T-helper 1 cell (primary cell): ENCODE measurements around the gene TIMP3.
"Not testable (repeated sequence)": the region's sequence is repeated elsewhere in the genome, so short reads cannot be mapped to it uniquely, and the experiment has no call there.

Experiments
- DNase-seq, 5 donors: peaks; one replicate each; pipeline ENCODE4 v3.0.0-alpha.2; 2012 to 2020
- total RNA-seq, 4 donors: gene quantifications; one replicate each; lab custom pipeline; 2026; lab: John Stamatoyannopoulos, UW

The TIMP3 gene
- 0 reads per million in 4 donors for total RNA-seq

DNA sequence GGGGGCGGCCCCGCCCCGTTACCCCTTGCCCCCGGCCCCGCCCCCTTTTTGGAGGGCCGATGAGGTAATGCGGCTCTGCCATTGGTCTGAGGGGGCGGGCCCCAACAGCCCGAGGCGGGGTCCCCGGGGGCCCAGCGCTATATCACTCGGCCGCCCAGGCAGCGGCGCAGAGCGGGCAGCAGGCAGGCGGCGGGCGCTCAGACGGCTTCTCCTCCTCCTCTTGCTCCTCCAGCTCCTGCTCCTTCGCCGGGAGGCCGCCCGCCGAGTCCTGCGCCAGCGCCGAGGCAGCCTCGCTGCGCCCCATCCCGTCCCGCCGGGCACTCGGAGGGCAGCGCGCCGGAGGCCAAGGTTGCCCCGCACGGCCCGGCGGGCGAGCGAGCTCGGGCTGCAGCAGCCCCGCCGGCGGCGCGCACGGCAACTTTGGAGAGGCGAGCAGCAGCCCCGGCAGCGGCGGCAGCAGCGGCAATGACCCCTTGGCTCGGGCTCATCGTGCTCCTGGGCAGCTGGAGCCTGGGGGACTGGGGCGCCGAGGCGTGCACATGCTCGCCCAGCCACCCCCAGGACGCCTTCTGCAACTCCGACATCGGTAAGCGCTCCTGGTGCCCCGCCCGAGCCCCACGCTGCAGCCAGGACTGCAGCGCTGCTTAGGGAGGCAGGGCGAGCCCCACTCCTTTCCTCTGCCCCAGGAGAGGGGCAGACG is at the start of gene TIMP3:
TIMP3 (plus strand) TSS at position 169 of the 700 bp plus-strand sequence; CDS start at position 466, 297 bp downstream.
- DNase-seq = no peak

DNA sequence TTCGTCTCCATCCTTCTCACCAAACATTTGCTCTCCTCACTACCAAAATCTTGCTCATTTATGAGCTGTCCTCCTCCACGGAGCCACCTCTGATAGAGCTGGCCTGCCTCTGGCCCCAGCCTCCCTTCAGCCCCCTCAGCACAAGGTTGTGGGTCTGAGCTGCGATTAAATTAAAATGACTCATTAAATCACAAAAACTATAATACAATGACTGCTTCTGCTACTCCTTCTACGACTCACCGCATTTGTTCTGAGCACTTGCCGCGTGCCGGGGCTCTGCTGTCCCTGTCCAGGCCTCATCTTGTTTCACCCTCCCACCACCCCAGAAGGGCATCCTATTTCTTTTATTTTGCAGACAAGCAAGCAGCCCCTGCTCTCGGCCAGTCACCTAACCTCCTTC is 49.2 kb upstream of the TIMP3 start:
- no peak for DNase-seq

DNA sequence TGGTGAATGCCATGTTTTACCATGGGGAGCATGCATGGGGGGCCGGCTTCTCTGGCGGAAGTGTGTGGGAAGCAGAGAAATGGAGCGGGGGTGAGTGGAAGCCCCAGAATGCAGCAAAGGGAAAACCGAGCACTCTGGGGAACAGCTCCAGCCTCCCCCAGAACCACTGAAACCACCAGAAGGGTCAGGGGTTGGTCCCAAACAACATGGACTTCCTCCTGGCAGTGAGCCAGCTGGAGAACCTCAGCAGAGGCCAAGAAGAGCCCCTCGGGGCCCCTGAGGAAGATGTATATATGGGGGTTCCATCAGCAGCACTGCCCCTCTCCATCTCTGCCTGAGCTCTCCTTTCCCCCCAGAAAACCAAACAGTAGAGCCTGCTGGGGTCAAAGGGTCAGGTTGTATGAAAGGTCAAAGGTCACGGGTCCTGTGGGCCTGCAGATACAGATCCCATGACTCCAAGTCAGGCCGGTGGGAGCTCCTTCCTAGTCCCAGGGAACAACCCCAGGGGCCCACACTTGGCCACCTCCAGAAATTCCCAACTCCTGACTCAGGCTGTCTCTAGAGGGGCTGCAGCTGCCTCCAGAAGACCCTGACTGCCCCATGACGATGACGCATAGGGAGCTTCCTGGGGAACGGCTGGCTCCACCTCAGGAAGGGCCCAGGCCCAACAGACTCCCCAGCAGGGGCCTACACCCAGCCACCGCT is 48.5 kb upstream of the TIMP3 start:
- no peak for DNase-seq

DNA sequence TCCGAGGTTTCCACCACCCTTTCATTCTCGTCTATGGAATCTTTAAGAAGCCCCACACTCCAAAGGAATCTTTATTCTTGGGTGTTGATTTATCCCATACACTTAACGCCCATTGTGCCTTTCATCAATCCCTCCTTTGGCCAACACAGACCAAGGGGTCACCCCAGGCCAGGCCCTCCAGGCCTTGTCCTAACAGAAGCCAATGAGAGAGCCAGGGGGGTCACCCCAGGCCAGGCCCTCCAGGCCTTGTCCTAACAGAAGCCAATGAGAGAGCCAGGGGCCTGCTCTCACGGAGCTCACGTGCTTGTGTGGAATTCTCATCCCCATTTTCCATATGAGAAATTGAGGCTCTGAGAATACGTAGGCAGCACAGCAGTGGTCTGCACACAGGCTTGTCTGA is 47.9 kb upstream of the TIMP3 start:
- no peak for DNase-seq

DNA sequence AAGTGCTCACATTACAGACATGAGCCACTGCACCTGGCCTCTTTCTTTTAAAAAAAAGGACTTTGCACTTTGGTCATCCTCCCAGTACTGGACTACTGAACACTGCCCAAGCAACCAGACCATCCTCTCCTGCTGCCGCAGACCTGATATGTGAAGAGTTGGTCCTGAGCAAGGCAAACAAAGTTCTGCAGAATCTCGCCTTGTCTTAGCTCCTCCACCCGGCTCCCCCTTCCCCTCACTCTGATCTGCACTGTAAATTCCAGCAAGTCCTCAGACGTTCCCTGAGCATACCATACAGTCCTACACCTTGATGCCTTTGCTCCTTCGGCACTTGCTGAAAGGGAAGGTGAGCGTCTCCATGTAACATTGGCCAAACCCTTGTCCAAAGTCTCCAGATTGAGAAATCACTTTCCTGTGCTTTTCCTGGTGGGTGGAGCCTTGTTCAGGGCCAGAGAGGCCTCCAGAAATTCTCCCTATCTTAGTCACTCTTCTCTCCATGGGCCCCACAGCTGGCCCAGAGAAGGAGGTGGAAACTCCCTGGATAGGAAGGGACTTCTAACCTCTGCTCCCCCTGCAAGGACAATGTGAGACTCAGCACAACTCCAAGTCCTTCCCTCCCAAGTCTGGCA is 47.0 kb upstream of the TIMP3 start:
- DNase-seq = no peak

DNA sequence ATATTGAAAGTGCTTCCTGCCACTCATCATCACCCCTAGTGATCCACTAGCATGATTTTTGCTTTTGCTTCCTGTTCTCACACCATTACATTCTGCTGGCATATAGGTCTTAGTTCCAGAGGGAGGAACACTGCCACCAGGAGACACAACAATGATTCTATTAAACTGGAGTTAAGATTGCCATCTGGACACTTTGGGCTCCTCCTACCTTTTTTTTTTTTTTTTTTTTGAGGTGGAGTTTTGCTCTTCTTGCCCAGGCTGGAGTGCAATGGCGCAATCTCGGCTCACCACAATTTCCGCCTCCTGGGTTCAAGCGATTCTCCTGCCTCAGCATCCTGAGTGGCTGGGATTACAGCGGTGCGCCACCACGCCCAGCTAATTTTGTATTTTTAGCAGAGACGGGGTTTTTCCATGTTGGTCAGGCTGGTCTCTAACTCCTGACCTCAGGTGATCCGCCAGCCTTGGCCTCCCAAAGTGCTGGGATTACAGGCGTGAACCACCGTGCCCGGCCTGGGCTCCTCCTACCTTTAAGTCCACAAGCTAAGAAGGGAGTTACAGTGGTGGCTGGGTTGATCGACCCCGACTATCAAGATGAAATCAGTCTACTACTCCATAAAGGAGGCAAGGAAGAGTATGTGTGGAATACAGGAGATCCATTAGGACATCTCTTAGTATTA is 44.3 kb upstream of the TIMP3 start:
- DNase-seq = not testable (repeated sequence)

DNA sequence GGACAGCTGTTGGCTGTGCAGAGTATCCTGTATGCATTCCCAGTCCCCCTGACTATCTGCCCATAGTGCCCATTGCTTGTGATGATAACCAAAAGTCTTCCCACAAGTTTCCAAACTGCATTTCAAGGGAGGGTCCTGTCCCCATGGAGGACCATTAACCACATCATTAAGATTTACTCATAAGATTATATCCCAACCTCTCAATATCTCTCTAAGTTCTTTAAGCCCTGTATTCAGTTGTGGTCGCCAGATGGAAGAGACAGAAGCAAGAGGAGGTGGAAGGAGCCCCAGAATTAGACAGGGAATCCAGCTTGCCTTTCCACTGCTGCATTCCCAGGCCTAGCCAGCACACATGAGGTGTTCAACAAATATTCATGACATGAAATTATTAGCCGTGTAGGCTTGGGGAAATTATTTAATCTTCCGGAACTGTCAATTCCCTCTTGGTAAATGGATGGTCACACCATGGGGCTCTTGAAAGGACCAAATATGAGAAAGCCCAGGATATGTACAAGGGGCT is 42.6 kb upstream of the TIMP3 start:
- DNase-seq = no peak

DNA sequence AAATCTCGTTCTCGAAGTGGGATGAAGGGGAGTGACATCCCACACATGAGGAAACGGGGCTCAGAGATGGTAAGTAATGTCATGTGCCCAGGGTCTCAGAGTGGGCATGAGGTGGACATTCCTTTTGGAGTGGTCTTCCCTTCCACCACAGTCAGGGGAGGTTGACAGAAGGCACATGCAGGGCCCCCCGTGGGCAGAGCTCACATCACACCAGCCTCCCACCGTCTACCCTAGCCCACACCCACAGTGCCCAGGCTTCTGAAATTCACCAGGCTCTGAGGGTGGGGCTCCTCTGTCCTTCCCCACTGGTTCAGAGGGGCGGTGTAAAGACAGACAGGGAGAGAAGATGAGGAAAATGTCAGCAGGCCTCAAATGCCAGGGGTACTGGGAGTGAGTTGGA is 41.1 kb upstream of the TIMP3 start:
- DNase-seq = no peak

DNA sequence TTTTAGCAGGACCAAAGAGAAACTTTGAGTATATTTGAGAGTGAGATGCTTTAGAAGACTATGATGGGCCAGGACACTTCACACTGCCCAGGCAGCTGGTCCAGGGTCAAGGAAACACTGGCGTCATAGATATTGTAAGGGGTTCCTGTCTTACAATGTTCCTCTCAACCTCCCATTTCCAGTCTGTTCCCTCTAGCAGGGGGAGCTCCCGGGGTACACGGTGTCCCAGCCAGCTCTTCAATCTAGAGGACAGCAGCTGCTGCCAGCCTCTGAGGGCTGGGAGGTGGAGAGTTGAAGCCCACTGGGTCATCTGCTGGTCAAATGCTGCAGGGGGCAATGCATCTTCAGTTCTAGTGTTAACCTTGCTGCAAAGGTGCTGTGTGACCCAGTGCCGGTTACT is 40.7 kb upstream of the TIMP3 start:
- DNase-seq = no peak

DNA sequence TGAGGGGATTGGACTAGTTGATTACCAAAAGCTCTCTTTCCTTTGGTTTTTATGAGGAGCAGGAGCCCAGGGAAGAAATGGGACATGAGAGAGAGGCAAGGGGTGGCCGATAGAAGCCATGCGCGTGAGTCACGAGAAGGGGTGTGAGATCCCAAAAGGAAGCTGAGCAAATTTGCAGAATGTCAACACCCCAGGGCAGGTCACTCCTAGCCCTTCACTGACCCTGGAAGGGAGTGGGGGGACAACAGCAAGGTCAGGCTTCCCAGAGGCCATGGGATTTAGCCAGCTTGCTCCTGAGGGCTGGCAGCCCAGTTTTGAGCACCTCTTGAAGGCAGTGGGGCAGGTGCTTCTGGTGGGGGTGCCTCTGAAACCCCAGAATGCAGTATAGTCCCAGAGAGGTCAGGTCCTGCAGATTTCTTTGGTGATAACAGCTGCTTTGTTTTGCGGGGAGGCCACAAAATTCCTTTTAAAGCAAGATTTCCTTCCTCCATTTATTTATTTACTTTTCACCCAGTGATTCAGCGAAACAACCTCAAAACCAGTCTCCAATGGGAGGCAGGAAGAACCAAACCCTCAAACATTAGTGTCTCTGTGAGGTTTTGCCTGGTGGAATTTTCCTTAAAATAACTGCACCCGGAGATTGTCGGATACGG is 40.1 kb upstream of the TIMP3 start:
- DNase-seq = no peak

DNA sequence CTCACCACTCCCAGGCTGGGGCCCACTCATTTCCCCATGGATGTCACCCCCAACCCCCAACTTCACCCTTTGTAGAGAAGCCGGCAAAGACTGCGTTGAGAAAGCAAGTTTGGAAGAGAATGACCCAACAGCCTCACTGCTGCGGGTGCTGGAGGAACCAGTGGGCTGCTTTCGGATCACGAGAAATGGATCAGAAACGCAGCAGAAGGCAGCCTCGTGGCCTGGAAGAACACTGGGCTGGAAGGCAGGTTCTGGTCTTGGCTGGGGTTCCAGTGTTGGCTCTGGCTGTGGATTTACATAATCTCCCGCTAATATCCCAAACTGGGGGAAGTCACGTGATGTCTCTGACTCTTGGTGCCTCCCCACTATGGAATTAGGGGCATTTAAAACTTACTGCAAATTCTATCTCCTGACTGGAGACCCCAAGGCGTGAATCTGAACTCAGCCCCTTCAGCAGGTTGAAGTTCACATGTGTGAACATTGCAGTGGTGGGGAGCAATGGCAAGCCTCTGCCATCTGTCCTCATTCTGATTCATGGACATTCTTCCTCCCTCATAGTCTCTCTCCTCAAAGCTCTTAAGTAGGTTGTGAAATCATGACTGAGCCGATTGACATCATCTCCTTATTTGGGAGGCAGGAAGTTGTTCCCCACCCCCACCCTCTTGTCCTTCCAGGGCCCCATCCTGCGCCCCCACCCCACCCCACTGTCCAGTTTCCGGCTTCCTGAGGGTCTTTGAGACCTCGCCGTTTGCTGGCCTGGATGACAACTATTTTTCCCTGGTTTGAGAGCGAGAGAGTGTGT is 37.0 kb upstream of the TIMP3 start:
- no peak for DNase-seq

DNA sequence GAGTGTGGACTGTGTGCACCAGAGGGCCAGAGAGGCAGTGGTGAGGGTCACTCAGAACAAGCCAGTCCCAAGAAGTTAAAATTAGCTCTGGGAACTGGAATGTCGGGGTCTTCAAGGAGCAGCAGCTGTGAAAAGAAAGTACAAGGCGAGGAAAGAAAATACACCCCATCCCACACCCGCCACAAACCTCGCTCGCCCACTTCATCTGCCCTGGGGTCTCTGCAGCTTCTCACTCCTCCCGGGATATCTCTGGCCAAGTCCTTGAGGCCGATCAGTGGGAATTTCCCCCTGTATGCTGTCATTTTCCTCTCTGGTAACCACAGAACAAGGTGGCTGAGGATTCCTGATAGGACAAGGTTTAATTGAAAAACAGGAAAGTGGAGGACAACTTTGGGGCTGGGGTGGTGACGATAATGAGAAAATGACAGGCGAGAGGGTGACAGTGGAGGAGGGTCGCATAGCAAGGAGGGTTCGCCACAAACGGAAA is 36.3 kb upstream of the TIMP3 start:
- no peak for DNase-seq

DNA sequence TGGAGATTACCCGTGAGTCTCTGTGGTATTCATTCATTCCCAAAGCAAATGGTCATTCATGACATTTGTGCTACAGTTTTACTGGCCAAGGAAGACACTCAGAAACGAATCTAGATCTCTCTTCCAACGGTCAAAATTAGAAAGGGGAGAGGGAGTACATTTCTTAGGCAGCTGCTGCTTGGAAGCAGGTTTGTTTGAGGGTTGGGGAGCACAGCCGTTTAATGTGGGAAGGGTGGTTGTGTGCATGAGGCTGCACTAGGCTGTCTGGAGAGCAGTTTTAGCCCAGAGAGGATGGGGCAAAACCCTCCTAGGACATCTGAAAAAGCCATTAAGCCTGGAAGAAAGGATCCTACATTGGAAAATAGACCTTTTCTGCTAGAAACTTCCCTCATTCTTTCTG is 29.7 kb upstream of the TIMP3 start:
- no peak for DNase-seq

DNA sequence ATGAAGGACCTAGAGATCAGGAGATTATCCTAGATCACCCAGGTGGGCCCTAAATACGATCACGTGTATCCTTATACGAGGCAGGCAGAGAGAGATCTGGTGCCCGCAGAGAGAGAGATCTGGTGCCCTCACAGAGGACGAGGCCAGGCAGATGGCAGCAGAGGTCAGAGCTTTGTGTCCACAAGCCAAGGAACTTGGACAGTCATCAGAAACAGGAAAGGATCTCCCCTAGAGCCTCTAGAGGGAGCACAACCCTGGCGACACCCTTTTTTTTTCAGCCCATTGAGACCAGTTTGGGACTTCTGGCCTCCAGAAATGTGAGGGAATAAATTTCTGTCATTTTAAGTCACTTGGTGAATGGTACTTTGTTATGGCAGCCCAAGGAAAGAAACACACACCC is 25.5 kb upstream of the TIMP3 start:
- no peak for DNase-seq

DNA sequence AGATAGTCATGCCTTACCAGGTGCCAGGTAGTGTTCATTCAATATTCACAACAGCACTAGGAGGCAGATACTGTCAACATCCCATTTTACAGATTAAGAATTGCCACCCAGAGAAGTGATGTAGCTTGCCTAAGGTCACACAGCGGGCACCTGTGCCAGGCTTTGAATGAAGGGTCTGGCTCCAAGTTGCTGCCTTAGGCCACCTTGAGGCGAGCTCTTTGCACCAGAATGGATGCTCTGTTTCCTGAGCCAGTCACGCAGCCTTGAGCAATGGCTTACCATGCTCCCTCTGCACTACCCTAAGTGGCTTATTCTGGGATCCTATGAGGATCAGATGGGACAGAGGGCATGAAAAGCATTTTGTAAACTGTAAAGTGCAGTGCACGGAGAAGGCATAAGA is 25.1 kb upstream of the TIMP3 start:
- no peak for DNase-seq

DNA sequence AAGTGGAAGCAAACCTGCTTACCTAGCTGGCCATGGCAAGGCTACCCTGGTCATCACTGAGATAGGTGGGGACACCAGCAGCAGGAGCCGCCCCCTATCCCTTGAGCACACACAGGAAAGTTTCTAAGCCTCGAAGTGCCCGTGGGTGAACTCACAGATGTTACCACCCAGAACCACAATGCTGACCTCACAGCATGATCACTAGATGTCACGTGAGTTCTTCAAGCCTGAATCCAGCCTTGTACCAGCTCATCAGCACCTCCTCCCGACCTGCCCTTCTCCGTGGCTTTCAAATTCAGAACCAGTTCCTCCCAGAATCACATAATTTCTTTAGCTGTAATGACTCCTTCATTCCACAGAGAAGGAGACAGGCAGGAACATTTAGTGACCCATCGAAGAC is 24.7 kb upstream of the TIMP3 start:
- no peak for DNase-seq

DNA sequence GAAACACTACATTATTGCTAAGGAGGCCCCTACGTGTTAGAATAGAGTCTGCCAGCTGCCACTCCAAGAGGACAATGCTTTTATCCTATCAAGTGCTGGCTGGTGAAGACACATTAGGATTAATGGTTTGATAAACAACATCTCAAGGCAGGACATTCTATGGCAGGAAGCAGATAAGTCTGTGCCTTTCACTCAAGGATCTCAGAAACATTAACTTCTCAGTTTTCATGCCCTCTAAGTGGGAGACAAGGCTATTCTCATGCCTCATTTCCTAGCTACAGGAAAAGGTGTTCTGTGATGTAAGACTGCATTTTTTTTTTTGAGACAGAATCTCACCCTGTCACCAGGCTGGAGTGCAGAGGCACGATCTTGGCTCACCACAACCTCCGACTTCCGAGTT is 23.5 kb upstream of the TIMP3 start:
- no peak for DNase-seq

DNA sequence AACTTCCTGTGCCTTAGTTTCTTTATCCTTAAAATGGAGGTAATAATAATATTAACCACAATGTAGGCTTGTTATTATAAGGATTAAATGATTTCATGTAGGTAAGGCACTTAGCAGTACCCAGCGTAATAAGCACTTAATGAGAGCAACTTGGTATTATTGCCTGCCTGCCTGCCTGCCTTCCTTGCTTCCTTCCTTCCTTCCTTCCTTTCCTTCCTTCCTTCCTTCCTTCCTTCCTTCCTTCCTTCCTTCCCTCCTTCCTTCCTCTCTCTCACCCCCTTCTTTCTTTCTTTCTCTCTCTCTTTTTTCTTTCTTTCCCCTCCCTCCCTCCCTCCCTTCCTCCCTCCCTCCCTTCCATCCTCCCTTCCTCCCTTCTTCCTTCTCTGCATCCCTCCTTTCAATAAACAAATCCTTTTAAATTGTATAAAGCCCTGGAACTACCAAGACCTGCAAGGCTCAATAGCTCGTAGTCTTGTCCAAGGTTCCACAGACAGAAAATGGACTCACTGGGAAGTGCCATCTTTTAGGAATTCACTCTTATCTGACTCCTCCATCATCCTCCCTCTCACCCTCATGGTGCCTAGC is 20.7 kb upstream of the TIMP3 start:
- no peak for DNase-seq

DNA sequence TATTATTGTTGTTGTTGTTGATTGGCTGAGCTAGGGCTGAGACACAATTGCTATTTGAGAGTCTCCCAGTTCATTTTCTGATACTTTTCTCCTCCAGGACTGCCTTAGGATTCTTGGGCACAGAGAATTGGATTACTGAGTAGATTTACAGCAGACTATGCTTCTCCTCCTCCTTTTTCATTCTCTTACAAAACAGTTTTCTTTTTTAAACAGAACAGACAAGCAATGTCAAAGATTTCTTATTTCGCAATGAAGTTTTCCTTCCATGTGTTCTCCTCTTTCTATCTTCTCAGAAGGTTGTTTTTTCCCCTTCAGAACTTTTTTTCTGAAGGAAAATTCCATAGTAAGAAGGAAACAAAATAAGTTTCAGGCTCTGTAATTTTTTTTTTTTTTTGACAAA is 19.8 kb upstream of the TIMP3 start:
- no peak for DNase-seq

DNA sequence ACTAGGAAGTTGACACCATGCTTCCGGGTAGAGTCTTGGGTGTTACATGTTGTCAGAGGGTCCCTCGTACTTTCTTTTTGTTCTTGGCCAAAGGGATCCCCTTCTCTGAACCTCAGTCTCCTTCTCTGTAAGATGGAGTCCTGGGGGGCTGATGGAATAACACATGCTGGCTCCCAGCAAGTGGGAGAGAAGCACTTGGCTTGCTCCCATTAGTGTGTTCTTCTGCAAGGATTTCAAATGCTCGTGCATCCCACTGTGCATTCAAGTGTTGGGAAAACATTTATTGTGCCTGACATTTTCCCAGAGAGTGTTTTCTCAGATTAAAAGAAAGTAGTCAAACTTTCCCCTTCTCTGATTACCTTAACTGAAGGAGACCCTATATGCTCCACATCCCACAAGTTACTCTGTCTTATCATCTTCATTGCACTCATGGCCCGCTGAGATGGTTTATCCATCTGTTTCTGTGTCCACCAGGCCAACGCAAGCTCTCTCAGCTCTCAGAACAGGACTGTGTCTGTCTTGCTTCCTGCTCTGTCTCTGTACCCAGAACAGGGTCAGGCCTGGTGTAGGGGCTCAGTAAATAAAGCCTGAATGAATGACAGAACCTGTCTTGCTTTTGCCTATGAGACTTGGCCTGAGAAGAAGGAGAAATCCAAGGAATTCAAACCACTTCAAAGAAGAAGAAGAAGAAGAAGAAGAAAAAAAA is 16.0 kb upstream of the TIMP3 start:
- DNase-seq = no peak

DNA sequence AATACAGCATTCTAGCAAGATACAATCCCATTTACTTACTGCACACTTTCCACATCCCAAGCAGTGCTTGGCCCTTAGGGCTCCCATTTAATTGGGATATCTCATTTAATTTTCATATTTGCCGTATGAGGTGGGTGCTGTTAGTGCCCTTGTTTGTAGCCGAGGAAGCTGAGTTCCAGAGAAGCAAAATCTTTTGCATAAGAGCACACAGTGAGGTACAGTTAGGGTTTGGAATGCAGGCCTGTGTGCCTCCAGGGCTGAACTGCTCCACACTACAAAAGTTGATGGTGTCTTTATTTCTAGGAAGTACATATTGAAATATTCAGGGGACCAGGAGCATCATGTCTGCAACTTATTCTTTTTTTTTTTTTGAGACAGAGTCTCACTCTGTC is 15.5 kb upstream of the TIMP3 start:
- no peak for DNase-seq
